Progenitor cell of endocrine pancreas (in vitro differentiated cells): ENCODE results near the gene RFFL. TPM values are rescaled to one million over a fixed set of nuclear protein-coding genes. Genes with fewer than 3 reads are reported as not detected.

ENCODE experiments used
- DNase-seq: peaks from one replicate; pipeline ENCODE4 v3.0.0; 2021; ENCODE audit warnings: low spot score; ENCODE audit not compliant: unreplicated experiment
- H3K27ac Mint-ChIP-seq: 2 replicates; pipeline ENCODE4 v1.8.0; 2021; ENCODE audit warnings: mild to moderate bottlenecking, moderate library complexity, mixed read lengths
- H3K27me3 Mint-ChIP-seq: 2 replicates; pipeline ENCODE4 v1.8.0; 2021; ENCODE audit warnings: mixed read lengths
- H3K36me3 Mint-ChIP-seq: 2 replicates; pipeline ENCODE4 v1.8.0; 2022; ENCODE audit warnings: mixed read lengths; ENCODE audit not compliant: insufficient read depth
- H3K4me1 Mint-ChIP-seq: 2 replicates; pipeline ENCODE4 v1.8.0; 2021; ENCODE audit warnings: low read depth, mixed read lengths
- H3K4me3 Mint-ChIP-seq: 2 replicates; pipeline ENCODE4 v1.8.0; 2021; ENCODE audit warnings: low read depth, mild to moderate bottlenecking, moderate library complexity, mixed read lengths
- H3K9me3 Mint-ChIP-seq: 2 replicates; pipeline ENCODE4 v1.8.0; 2021; ENCODE audit warnings: low read depth, mixed read lengths
- CTCF ChIP-seq: fragments of 200-600 bp; sonication (generic); IDR thresholded peaks from one replicate; pipeline ENCODE4 v1.5.0; 2021; ENCODE audit warnings: antibody characterized with exemption, mild to moderate bottlenecking; ENCODE audit not compliant: unreplicated experiment
- total RNA-seq: library from RNA; stranded (reverse); gene quantifications from 2 replicates; pipeline ENCODE4 v1.2.1, GENCODE V29; 2021

RFFL gene
- total RNA-seq, 1 donor from 2014 or later: 34.0 TPM

DNA sequence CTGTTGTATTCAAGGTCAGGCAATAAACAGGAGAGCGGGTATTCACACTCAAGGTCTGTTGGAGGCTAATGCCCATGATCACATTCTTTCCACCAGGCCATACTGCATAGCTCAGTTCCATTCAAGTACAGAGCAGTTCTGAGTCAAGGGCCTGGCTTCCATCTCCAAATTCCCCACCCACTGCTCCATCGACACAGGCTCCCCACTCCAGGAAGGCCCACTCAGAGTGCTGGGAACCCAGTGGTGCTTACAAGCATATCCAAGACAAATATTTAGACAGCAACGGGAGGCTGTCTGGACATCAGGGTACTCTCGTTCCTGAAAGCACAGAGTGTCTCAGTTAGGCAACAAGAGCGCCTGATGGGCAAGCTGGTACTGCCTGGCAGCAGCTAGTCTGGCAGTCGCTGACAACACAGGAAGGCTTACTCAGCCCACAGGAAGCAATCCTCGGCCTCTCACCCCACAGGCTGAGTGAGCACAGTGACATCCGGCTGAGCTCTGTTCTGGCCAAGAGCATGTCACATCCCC is 40.9 kb downstream of the RFFL start:
- Mint-ChIP-seq H3K27me3 (no peaks in the 10 kb centered on the region), H3K9me3 (no peaks in the 10 kb centered on the region), H3K4me1 (peaks cover 14% of the 10 kb centered on the region), H3K27ac (peak overlapping the region; percentile 60), H3K36me3 (peaks cover 7% of the 10 kb centered on the region), H3K4me3 (no peak overlapping the region)
- no peak for TF ChIP-seq CTCF
- no peak for DNase-seq

GRCh38 chr17:35021520-35022380 is 41.8 kb downstream of the RFFL start:
- no peak for TF ChIP-seq CTCF
- H3K36me3 Mint-ChIP-seq: peaks cover 12% of the 10 kb centered on the region
- no peaks in the 10 kb centered on the region for H3K27me3 Mint-ChIP-seq
- H3K4me3 Mint-ChIP-seq: no peak overlapping the region
- DNase-seq: no peak
- H3K4me1 Mint-ChIP-seq: peaks cover 14% of the 10 kb centered on the region
- H3K27ac Mint-ChIP-seq: no peak overlapping the region
- no peaks in the 10 kb centered on the region for H3K9me3 Mint-ChIP-seq

DNA sequence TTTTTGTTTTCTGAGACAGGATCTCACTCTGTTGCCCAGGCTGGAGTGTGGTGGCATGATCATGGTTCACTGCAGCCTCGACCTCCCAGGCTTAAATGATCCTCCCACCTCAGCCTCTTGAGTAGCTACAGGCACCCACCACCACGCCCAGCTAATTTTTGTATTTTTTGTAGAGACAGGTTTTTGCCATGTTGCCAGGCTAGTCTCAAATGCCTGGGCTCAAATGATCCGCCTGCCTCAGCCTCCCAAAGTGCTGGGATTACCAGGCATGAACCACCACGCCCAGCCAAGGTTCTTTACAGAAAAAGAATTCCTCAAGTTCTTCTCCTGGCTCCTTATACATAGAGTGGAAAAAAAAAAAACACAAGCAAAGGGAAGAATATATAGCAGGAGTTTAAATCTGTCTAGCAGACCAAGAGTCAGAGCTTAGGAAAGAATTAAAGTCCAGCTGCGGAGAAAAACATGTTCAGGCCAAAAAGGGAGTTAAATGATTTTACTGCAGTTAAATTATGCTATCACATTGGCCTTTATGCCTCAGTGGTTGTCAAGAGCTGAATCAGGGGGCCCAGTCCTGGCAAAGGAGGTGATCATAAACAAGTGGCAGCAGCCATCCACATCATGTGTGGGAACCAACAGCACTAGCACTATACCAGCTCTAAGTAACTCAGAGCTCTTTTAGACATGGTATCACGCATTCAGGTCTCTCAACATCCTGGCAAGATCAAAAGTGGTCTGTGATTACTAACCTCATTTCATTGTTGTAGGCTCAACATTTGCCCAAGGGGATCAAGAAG is 43.9 kb downstream of the RFFL start:
- peaks cover 13% of the 10 kb centered on the region for H3K36me3 Mint-ChIP-seq
- TF ChIP-seq CTCF: no peak

GRCh38 chr17:35018814-35019213 is 44.7 kb downstream of the RFFL start:
- DNase-seq: no peak
- H3K36me3 Mint-ChIP-seq: peaks cover 13% of the 10 kb centered on the region
- no peaks in the 10 kb centered on the region for H3K27me3 Mint-ChIP-seq
- TF ChIP-seq CTCF: no peak
- no peak overlapping the region for H3K4me3 Mint-ChIP-seq
- H3K4me1 Mint-ChIP-seq: peaks cover 14% of the 10 kb centered on the region
- peak overlapping the region; percentile 8 for H3K27ac Mint-ChIP-seq
- H3K9me3 Mint-ChIP-seq: no peaks in the 10 kb centered on the region

More for the DNA sequence above, 43.9 kb downstream of the RFFL start:
- H3K27me3 Mint-ChIP-seq: no peaks in the 10 kb centered on the region
- no peak overlapping the region for H3K4me3 Mint-ChIP-seq
- peaks cover 14% of the 10 kb centered on the region for H3K4me1 Mint-ChIP-seq
- no peak overlapping the region for H3K27ac Mint-ChIP-seq
- no peaks in the 10 kb centered on the region for H3K9me3 Mint-ChIP-seq
- DNase-seq: no peak

- Mint-ChIP-seq H3K9me3 (no peaks in the 10 kb centered on the region), H3K4me1 (peaks cover 18% of the 10 kb centered on the region), H3K36me3 (peaks cover 13% of the 10 kb centered on the region), H3K4me3 (no peak overlapping the region), H3K27ac (no peak overlapping the region), H3K27me3 (no peaks in the 10 kb centered on the region)
- no peak for DNase-seq
- TF ChIP-seq CTCF: no peak
Measured at GRCh38 chr17:35017021-35017420, 46.5 kb downstream of the RFFL start.
